HG03139 (cell line): ENCODE data around the gene PCDHB16.
"Not testable (repeated sequence)": the region's sequence is repeated elsewhere in the genome, so short reads cannot be mapped to it uniquely, and the experiment has no call there.

Source experiments
- ATAC-seq: cut with Tn5 transposase; IDR thresholded peaks from one replicate; pipeline ENCODE4 v1.9.1; 2021; ENCODE audit not compliant: unreplicated experiment

PCDHB16 gene

GRCh38 chr5:141225421-141225820 lies 43.2 kb downstream of the PCDHB16 start:
- ATAC-seq = not testable (repeated sequence)

- no peak for ATAC-seq
Observed at GRCh38 chr5:141234109-141234667, 52.0 kb downstream of the PCDHB16 start.
